HG03342 (cell line): ENCODE data around the gene DNAI7.

Experiments
- ATAC-seq: cut with Tn5 transposase; IDR thresholded peaks from one replicate; pipeline ENCODE4 v1.9.1; 2021; ENCODE audit warnings: mild to moderate bottlenecking, moderate library complexity; ENCODE audit not compliant: unreplicated experiment

Gene DNAI7

GRCh38 chr12:25186038-25186787 is 8.7 kb downstream of the DNAI7 start:
- ATAC-seq, result peak; percentile 53

- no peak for ATAC-seq
Measured at GRCh38 chr12:25184132-25184531, 10.8 kb downstream of the DNAI7 start.

- ATAC-seq, result no peak
Measured at GRCh38 chr12:25182765-25183164, 12.2 kb downstream of the DNAI7 start.

- ATAC-seq, result no peak
Measured at GRCh38 chr12:25162866-25163265, 32.1 kb downstream of the DNAI7 start.

GRCh38 chr12:25156061-25156460 is 38.9 kb downstream of the DNAI7 start:
- ATAC-seq, result no peak

- peak; percentile 52 for ATAC-seq
Measured at GRCh38 chr12:25155022-25155576, 39.9 kb downstream of the DNAI7 start.

GRCh38 chr12:25152055-25152454 is 42.9 kb downstream of the DNAI7 start:
- no peak for ATAC-seq

GRCh38 chr12:25151476-25151875 is 43.5 kb downstream of the DNAI7 start:
- no peak for ATAC-seq

GRCh38 chr12:25146686-25147085 is 48.3 kb downstream of the DNAI7 start:
- no peak for ATAC-seq

- no peak for ATAC-seq
Measured at GRCh38 chr12:25135531-25136154, 59.3 kb downstream of the DNAI7 start.

GRCh38 chr12:25131270-25131669 is 63.7 kb downstream of the DNAI7 start:
- no peak for ATAC-seq

GRCh38 chr12:25130741-25131188 is 64.2 kb downstream of the DNAI7 start:
- no peak for ATAC-seq

GRCh38 chr12:25126746-25127145 is 68.2 kb downstream of the DNAI7 start:
- no peak for ATAC-seq

- ATAC-seq, result no peak
Measured at GRCh38 chr12:25126101-25126500, 68.9 kb downstream of the DNAI7 start.

- no peak for ATAC-seq
Measured at GRCh38 chr12:25124493-25124892, 70.5 kb downstream of the DNAI7 start.

- no peak for ATAC-seq
Measured at GRCh38 chr12:25123126-25123525, 71.8 kb downstream of the DNAI7 start.

GRCh38 chr12:25121916-25122315 is 73.0 kb downstream of the DNAI7 start:
- no peak for ATAC-seq

- no peak for ATAC-seq
Measured at GRCh38 chr12:25121110-25121509, 73.8 kb downstream of the DNAI7 start.

GRCh38 chr12:25119020-25119419 is 75.9 kb downstream of the DNAI7 start:
- ATAC-seq, result no peak

- ATAC-seq, result no peak
Measured at GRCh38 chr12:25115677-25116076, 79.3 kb downstream of the DNAI7 start.

- ATAC-seq, result no peak
Measured at GRCh38 chr12:25113651-25114050, 81.3 kb downstream of the DNAI7 start.

GRCh38 chr12:25110260-25110659 is 84.7 kb downstream of the DNAI7 start:
- no peak for ATAC-seq
